Natural killer cell (primary cell): ENCODE measurements around the gene CHID1. TPM values are rescaled to one million over a fixed set of nuclear protein-coding genes. Genes with fewer than 3 reads are reported as not detected.

Source experiments
- ATAC-seq, 3 donors: fragments of 150-1000 bp in 2 of 3; fragments of 200-7000 bp in 1 of 3; cut with Tn5 transposase; 1 replicate in 1 of 3; 2 replicates in 2 of 3; pipeline ENCODE4 v1.10.0; 2021; ENCODE audit warnings: mild to moderate bottlenecking in 2 of 3, moderate library complexity in 2 of 3
- DNase-seq, 2 donors: peaks; one replicate each; pipeline versions ENCODE4 v3.0.0 to v3.0.0-alpha.2; 2013 to 2021; ENCODE audit warnings: mixed read lengths in 1 of 2
- H3K27ac ChIP-seq: one replicate; pipeline ENCODE4 v1.5.1; 2013; ENCODE audit warnings: mild to moderate bottlenecking, low read length
- H3K27me3 ChIP-seq: one replicate; pipeline ENCODE4 v1.6.1; 2013; ENCODE audit warnings: low read length; ENCODE audit not compliant: control insufficient read depth, insufficient read depth
- H3K36me3 ChIP-seq: one replicate; pipeline ENCODE4 v1.6.1; 2013; ENCODE audit warnings: low read length; ENCODE audit not compliant: control insufficient read depth, insufficient read depth
- H3K4me1 ChIP-seq: one replicate; pipeline ENCODE4 v1.6.1; 2013; ENCODE audit warnings: low read length; ENCODE audit not compliant: control insufficient read depth, insufficient read depth
- H3K4me3 ChIP-seq: one replicate; pipeline ENCODE4 v1.5.1; 2013; ENCODE audit warnings: low read length
- H3K9me3 ChIP-seq: one replicate; pipeline ENCODE4 v1.6.1; 2013; ENCODE audit warnings: low read length; ENCODE audit not compliant: control insufficient read depth, insufficient read depth
- H3K27ac Mint-ChIP-seq, 2 donors: one replicate each; pipeline ENCODE4 v1.8.0; 2022; ENCODE audit warnings: mild to moderate bottlenecking in 2 of 2, mixed read lengths in 2 of 2, moderate library complexity in 1 of 2
- H3K27me3 Mint-ChIP-seq, 2 donors: one replicate each; pipeline ENCODE4 v1.8.0; 2022; ENCODE audit warnings: low read depth in 2 of 2, mixed read lengths in 2 of 2
- H3K36me3 Mint-ChIP-seq: one replicate; pipeline ENCODE4 v1.8.0; 2022; ENCODE audit warnings: mixed read lengths
- H3K4me1 Mint-ChIP-seq, 2 donors: one replicate each; pipeline ENCODE4 v1.8.0; 2022; ENCODE audit warnings: mixed read lengths in 2 of 2
- H3K4me3 Mint-ChIP-seq: one replicate; pipeline ENCODE4 v1.8.0; 2022; ENCODE audit warnings: mild to moderate bottlenecking, moderate library complexity, mixed read lengths
- H3K9me3 Mint-ChIP-seq, 2 donors: one replicate each; pipeline ENCODE4 v1.8.0; 2022; ENCODE audit warnings: mixed read lengths in 2 of 2
- CTCF ChIP-seq: fragments of 200-600 bp; IDR thresholded peaks from one replicate; pipeline ENCODE4 v1.8.0; 2022; ENCODE audit warnings: antibody characterized with exemption
- WGBS: methylation state at CpG from one replicate; pipeline ENCODE4 v1.1.7; 2013; ENCODE audit warnings: missing lambda C conversion rate; ENCODE audit not compliant: insufficient coverage; 5-methylcytosine and 5-hydroxymethylcytosine counted together
- intact Hi-C: fragments of 100-400 bp; cut with micrococcal nuclease; formaldehyde crosslinking; loops from one replicate; pipeline ENCODE4 v1.14.2; 2022
- total RNA-seq, 4 donors: library from RNA; stranded (reverse); fragments of 120-200 nt in 1 of 4; gene quantifications; one replicate each; pipeline versions ENCODE4 v1.2.3 to v1.2.4, GENCODE V29; 2013 to 2022

CHID1 gene
- total RNA-seq, 3 donors from 2014 or later (not counting 1 experiment from before 2014, with no cell fraction given) = 32.6 to 40.3 (median 33.2) TPM

- intact Hi-C loops = no loop called here
Observed at GRCh38 chr11:828506-829175, 82.0 kb downstream of the CHID1 start.

GRCh38 chr11:827897-828192, 82.8 kb downstream of the CHID1 start, which contains the start of gene CRACR2B:
Gene CRACR2B, plus strand, starts transcription at chr11:827919. Its CDS starts 689 bp downstream, at chr11:828608.
- no peak for DNase-seq
- no peak within 1 kb of the TSS for H3K27ac ChIP-seq
- intact Hi-C loops = no loop called here
- no peak for TF ChIP-seq CTCF
- Mint-ChIP-seq H3K36me3 (no peaks in the 10 kb centered on the region), H3K27me3 (peaks cover 8 to 35% of the 10 kb centered on the region in 2 donors), H3K27ac (peak within 1 kb of the TSS in 1 of 2 donors; percentile 52), H3K9me3 (no peaks in the 10 kb centered on the region), H3K4me3 (peak within 1 kb of the TSS; percentile 76), H3K4me1 (peaks cover 0 to 37% of the 10 kb centered on the region in 2 donors)
- H3K4me1 ChIP-seq = peaks cover 59% of the 10 kb centered on the region
- peaks cover 19% of the 10 kb centered on the region for H3K27me3 ChIP-seq
- H3K4me3 ChIP-seq = peak within 1 kb of the TSS; percentile 23
- H3K9me3 ChIP-seq = no peaks in the 10 kb centered on the region
- peak in 2 of 3 donors; percentile 26 to 46 for ATAC-seq
- H3K36me3 ChIP-seq = peaks cover 6% of the 10 kb centered on the region
- WGBS = 51% methylated on average over 5 of the region's 5 CpGs

More at GRCh38 chr11:828506-829175, 82.0 kb downstream of the CHID1 start:
- no peaks in the 10 kb centered on the region for H3K36me3 Mint-ChIP-seq
- H3K27ac ChIP-seq = no peak overlapping the region
- peak overlapping the region in 1 of 2 donors; percentile 52 for H3K27ac Mint-ChIP-seq
- H3K4me3 ChIP-seq = no peak overlapping the region
- H3K9me3 Mint-ChIP-seq = no peaks in the 10 kb centered on the region
- 76% methylated on average over 21 of the region's 21 CpGs for WGBS
- H3K4me1 Mint-ChIP-seq = peaks cover 0 to 37% of the 10 kb centered on the region in 2 donors
- no peak for ATAC-seq
- H3K4me1 ChIP-seq = peaks cover 64% of the 10 kb centered on the region
- peaks cover 6% of the 10 kb centered on the region for H3K36me3 ChIP-seq
- no peak for TF ChIP-seq CTCF
- H3K27me3 Mint-ChIP-seq = peaks cover 8 to 35% of the 10 kb centered on the region in 2 donors
- peaks cover 19% of the 10 kb centered on the region for H3K27me3 ChIP-seq
- no peak for DNase-seq
- H3K4me3 Mint-ChIP-seq = peak overlapping the region; percentile 76
- no peaks in the 10 kb centered on the region for H3K9me3 ChIP-seq

GRCh38 chr11:827146-827896, 83.3 kb downstream of the CHID1 start:
- no peak for TF ChIP-seq CTCF
- Mint-ChIP-seq H3K4me3 (peak overlapping the region; percentile 76), H3K4me1 (peaks cover 0 to 37% of the 10 kb centered on the region in 2 donors), H3K9me3 (no peaks in the 10 kb centered on the region), H3K36me3 (no peaks in the 10 kb centered on the region), H3K27me3 (peaks cover 8 to 35% of the 10 kb centered on the region in 2 donors), H3K27ac (peak overlapping the region in 1 of 2 donors; percentile 52)
- H3K36me3 ChIP-seq = peaks cover 6% of the 10 kb centered on the region
- no peak overlapping the region for H3K27ac ChIP-seq
- intact Hi-C loops = no loop called here
- peaks cover 19% of the 10 kb centered on the region for H3K27me3 ChIP-seq
- H3K9me3 ChIP-seq = no peaks in the 10 kb centered on the region
- H3K4me3 ChIP-seq = peak overlapping the region; percentile 23
- DNase-seq (no peak), ATAC-seq (peak; percentile 24 to 66 (median 32))
- peaks cover 57% of the 10 kb centered on the region for H3K4me1 ChIP-seq
- 5% methylated on average over 66 of the region's 66 CpGs for WGBS
